HG02938 (cell line): ENCODE data around the gene CBLB.

Source experiments
- ATAC-seq: cut with Tn5 transposase; IDR thresholded peaks from one replicate; pipeline ENCODE4 v1.9.1; 2021; ENCODE audit warnings: mild to moderate bottlenecking, moderate library complexity; ENCODE audit not compliant: unreplicated experiment

The CBLB gene

DNA sequence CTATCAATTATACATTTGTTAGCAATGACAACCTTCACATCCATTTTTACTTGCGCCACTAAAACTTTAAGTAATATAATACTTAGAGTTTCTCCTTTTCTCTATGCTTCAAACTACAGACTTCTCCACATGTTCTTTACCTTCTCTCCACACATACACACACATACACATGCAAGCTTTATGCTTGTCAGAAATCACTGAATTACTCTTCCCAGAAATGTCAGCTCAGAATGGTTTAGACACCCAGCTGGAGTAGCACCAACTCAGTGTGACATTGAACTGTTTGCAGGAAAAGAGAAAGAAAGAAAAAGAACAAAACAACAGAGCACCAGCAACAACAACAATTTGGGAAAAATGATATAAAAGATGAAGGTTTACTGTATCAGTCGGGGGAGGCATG lies 20.9 kb downstream of the CBLB start:
- no peak for ATAC-seq

DNA sequence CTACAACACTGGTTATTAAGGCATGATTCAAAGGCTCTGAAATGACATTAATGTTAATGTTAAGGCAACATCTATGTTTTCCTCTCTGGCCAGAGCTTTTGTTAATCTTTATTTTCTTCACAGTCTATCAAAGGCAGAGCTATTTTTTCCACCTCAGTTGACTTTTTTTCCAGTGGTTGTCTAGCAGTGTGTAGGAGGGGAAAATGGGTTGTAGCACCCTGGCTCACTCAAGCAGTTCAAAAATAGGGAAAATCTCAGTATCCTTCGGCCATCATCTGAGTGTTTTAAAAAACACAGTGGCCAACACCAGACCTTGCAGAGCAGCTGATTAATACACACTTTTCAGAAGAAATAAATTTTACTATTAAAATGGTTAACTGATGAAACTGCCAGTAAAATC lies 21.4 kb downstream of the CBLB start:
- no peak for ATAC-seq

DNA sequence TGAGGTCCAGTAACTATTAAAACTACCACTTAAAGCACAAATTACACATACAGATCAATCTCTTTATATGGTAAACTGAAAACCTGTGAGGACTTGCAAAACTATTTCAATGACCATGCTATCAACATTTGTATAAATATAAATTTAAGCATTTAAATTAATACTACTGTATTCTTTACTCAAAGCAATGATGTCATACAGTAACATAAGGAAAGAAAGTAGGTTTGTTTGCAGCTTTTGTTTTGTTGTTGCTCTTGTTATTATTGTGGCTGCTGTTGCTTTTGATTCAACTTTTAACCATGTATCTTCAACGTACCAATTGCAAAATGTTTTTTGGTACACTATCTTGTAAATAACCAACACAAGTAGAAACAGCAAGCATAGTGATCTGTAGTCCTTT lies 22.0 kb downstream of the CBLB start:
- no peak for ATAC-seq

DNA sequence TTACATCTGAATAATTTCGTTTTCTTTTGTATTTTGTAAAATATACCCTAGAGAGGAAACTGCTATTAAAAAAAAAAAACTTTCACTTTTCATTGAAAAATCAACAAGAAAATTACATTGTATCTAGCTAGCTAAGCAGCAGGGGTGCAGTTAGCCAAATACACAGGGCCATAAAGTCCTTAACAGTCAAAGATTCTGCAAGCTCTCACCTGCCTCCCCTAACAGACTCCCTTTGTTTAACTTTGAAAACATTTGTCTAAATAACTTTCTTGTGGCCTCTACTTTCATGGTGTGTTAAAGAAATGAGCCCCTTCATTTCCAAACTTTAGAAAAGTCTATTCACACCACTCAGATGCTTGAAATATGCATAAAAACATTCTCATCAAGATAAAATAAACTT lies 23.3 kb downstream of the CBLB start:
- ATAC-seq, result no peak

DNA sequence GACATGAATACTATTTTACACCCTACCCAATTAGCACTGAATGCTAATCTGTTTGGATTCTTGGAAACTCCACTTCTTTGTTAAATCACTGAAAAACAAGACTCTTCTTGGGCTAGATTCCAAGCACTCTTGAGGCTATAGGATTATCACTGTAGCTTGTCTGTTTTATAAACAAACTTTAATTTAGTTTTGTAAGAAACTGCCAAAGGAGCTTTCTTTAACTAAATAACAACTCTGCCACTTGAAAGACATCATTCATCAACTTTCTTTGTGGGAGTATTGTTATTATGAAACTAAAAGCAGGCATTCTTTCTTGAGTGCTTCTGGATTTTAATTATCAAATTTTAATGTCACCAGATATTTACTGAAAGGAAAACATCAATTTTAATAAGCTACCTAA lies 24.1 kb downstream of the CBLB start:
- no peak for ATAC-seq

DNA sequence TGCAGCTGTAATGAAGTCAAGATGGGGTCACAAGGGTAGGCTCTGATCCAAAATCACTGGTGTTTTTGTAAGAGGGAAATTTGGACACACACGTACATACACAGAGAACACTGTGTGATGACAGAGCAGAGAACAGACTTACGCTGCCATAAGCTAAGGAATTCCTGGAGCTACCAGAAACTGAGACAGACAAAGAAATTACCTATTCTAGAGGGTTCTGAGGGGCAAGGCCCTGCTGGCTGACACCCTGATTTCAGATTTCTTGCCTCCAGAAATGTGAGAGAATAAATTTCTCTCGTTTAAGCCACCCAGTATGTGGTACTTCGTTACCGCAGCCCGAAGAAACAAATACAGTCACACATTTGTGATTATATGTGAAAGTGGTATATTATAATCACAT lies 24.8 kb downstream of the CBLB start:
- ATAC-seq, result no peak

DNA sequence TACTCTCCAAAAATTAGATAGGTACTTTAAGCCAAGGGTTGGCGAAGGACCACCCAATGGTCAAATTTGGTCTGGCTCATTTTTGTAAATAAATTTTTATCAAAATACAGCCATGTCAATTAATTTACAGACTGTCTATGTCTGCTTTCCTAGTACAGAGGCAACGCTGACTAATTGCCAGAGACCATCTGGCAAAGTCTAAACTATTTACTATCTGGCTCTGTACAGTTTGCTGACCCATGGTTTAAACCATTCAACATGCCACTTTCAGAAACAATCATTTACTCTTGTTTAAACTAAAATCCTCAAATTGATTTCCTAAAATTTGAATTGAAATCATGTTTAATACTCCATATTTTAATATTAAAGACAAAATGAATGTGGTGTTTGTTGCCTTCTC lies 25.9 kb downstream of the CBLB start:
- ATAC-seq, result no peak

DNA sequence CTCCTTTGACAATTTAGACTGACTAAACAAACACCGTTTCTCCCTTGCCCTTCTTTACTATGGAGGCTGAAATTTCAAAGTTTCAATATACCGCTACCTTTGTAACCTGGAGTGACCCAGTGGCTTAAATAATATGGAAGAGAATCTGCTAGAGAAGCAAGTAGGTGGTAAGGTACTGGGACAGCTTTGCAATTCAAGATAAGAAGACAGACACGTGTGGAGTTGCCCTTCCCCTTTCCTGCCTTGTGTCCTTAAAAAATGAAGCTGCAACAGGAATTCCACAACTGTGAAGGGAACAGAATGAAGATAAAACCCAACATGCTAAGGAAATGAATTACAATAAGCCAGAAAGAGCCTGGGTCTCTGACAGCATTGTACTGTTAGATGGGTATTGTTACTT lies 26.4 kb downstream of the CBLB start:
- no peak for ATAC-seq

DNA sequence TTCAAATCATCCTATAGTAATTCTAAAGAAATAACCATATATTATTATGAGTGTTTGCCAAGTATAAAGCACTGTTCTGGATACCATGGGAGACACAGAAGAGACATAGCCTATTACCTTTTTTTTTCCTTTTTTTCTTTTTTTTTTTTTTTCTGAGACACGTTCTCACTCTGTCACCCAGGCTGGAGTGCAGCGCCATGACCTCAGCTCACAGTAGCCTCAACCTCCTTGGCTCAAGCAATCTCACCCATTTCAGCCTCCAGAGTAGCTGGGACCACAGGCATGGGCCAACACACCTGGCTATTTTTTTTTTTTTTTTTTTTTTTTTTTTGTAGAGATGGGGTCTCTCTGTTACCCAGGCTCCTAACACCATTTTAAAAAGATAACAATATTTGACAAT lies 30.9 kb downstream of the CBLB start:
- ATAC-seq, result no peak

DNA sequence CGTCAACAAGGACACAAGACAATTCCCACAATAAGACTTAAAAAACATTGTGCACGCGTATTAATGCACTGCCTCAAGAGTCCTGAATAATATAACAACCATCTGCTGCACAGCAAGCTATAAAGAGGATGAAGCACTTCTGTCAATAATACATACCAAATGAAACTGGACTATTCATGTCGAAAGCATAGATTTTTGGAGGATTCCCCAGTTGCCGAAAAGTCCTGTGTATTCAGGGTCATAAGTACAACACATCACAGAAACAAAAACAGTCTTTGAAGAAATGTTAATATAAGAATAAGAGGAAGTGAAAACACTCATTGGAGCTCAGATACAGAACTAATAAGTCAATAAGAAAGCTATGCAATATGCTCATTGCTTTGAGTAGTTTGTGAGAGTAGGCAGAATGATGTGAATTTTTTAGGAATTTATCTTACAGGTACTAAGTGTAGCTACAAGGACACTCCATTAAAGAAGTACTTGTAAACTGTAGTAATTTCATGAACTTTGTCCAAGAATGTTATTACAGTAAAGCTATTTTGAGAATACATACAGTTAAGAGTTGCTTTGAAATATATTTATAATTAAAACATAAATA lies 31.6 kb downstream of the CBLB start:
- ATAC-seq, result peak; percentile 91

DNA sequence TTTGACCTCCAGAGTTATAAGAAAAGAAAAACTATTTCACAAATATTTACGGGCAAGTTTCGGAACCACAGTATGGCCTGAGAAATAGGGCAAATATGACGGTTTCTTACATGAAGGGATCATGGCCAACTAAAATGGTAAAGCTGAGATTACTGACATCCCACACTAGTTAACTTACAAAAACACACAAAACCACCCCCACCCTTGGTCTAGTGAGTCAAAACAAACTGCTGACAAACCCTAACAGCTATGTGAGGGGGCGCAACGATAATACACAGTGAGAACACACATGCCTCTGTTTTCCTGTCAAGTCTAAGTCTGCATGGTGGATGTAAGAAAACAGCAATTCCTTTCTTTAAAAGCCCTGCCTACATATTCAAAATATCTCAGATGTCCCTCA lies 32.3 kb downstream of the CBLB start:
- ATAC-seq, result peak; percentile 55

DNA sequence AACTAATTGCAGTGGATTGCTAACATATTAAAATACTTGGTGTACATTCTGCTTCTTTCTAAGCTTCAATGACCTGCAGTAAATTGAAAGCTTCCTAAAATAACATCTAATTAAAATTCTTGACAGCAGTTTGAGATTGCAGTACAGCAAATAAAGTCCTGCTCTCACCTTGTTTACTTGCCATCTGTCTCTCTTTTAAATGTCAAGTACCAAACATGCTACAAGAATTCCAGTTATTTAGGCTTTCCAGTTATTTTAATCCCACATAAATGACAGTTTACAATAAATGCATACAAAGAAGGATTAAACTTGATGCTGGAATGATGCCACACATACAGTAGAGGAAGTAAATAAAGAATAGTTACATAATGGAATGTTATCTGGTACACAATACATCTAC lies 33.2 kb downstream of the CBLB start:
- no peak for ATAC-seq

DNA sequence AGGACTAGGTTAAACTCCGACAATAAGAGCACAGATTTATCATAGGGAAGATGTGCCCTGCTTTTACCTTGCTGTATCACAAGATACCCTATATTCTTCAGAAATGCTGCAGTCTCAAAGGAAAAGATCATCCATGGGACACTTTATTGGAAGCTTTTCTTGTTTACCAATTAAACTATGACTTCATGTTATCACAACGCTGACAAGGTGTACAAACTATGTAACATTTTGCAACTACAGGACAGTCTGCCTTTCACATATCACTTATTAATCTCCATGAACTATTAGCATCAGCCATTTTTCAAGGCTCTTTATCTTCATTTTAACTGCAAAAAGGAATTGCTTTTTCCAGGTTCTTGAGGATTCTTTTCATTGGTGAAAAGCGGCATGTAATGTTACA lies 34.0 kb downstream of the CBLB start:
- no peak for ATAC-seq

DNA sequence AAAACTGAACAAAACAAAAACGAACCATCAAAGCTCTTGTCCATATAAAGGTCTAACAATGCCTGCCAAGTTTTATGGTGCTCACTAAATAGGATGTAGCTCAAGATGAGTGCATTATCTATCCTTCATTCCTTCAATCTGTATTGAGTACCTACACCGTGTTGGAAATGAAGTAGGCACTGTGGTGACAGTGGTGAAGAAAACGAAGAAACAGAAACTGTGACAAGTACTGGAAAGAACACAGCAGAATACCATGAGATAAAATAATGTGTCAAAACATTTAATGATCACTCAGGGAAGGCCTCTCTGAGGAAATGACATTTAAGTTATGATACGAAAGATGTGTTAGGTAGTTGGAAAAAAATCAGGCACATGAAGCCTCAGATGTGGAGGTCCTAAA lies 36.2 kb downstream of the CBLB start:
- ATAC-seq, result no peak

DNA sequence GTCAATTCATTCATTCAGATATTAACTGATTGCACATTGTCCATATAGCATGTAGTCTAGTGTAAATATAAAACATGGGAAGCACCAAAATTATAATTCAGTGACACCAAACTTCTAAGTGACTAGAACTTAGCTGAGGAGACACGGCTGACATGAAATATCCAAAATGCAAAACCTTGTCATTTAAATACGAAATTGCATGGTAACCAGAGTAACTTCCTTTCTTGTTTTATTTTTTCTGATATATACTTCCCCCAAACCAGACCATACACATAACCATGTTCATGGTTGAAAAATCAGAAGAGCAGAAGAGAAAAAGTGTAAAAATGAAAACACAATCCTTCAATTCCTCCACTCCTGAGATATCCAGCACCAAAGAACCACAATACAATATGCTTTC lies 38.0 kb downstream of the CBLB start:
- ATAC-seq, result no peak

DNA sequence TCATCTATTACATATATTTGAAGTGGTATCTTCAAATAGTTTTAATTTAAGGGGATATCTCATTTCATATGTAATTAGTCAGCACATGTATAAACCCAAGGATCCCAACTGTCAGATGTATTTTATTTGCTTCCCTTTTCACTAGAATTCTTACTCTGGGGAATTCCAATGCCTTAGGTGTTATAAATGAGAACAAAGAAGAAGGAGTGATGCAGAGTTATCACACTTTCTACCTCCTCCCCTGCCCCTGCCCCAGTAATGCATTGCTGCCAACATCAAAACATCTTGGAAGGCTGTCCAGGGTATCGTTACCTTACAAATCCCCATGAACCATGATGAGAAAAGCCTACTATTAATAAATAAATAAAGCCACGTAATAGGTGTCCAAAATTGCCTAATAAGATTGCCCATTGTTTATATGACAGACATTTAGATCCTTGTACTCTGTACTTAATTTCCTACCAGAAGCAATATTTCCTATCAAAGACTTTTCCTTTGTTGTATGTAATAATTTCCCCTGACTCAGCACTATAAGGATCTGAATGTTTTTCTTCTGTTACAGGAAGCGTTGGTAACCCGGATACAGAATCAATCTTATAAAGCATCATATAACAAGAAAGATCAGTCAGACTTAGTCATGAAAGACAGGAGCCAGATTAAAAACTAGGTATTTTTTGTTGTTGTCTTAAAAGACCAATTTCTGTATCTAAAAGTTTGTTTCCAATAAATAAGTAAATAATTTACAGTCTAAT lies 38.8 kb downstream of the CBLB start:
- ATAC-seq, result no peak

DNA sequence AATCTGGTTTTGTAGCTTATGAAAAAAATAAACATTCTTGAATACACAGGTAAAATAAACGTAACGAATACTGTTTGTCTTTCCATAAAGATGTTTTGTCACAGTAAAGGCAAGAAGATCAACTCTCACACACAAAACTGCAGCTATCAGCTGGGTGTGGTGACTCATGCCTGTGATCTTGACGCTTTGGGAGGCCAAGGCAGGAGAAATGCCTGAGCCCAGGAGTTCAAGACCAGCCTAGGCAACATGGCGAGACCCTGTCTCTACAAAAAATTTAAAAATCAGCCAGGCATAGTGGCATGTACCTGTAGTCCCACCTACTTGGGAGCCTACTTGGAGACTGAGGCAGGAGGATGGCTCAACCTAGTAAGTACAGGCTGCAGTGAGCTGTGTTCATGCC lies 39.6 kb downstream of the CBLB start:
- no peak for ATAC-seq

DNA sequence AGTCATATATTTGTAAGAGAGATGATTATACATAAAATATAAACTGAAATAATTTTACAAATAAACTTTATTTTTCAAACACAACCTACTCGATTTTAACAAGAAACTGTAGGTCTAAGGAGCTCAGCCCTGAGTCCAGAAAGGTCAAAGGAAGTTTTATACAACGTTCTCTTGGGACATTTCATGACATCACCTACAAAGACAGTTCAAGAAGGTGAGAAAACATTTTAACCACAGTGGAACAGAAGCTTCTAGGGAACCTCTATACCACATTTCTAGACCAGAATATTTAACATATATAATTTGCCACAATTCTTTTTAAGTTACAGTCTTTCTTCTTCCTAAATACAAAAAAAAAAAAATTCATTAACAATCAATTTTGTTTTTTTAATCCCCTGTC lies 40.1 kb downstream of the CBLB start:
- ATAC-seq, result peak; percentile 38

DNA sequence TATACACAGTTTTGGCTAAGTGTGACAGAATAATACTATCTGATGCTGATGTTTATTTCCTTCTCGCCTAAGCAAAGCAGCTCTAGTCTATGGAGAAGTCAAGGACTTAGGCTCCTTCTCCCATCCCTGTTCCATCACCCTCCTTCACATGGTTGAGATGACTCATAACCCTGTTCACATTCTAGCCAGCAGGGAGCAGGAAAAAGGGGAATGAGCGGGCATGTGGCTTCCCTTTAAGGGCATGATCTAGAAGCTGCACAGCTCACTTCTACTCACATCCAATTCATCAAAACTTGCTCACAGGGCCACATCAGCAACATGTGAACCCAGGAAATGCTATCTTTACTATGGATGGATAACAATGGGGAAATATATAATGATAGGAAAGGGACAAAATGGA lies 40.9 kb downstream of the CBLB start:
- no peak for ATAC-seq

DNA sequence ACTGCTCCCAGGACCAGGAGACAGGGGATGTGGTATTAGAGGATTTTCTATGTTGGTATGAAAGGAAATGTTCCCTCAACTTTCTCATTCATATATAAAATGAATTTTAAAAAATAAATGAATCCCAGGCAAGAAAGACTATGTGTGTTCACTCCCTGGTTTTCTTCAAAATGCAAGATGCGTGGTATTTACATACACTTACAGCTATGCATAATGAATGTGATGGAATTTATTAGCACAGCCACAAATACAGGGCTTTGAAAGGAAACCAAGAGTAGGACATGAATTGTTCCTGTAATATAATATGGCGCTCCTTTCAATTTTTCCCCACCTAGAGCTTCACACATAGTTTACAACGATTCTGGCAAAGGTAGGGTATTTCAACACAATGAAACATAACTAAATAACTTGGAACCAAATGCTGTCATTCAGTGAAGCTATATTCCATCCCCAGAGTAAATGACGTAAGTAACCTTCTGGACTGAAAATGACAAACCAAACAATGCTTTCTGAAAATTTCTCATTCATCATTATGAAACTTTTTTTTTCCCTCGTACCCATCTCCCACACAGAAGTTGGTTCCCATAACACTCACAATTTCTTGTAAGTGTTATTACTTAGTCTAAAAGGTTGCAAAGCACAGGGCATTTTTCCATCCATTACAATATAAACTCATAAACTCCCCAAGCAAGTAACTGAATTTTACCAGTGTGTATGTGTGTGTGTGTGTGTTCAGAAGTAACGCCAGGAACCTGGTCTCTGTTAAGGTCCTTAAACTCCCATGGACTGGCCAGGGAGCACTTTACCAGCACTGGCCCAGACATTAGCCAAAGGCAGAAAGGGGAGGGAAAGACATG lies 41.8 kb downstream of the CBLB start:
- peak; percentile 32 for ATAC-seq

DNA sequence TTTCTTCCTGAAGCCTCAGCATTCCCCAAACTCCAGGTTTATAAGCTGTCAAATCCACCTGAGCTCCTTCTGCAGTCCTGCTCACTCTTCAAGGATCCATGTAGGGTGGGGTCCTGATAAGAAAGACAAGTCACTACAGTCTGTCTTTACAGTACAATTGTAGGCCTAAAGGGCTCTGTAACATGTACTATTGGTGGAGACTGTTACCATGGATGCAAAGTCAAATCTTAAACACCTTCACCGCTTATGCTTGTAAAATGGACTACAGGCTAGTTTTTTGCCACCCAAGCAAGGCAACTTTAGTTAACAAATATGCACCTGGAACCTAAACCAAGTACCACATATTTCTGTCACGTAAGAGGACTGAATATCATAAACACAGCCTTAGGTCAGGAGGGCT lies 44.7 kb downstream of the CBLB start:
- no peak for ATAC-seq
